ENCODE data around the gene ANKRD44. TPM values are rescaled to one million over a fixed set of nuclear protein-coding genes. Genes with fewer than 3 reads are reported as not detected.

The ANKRD44 gene
- total and polyA plus RNA-seq, 2 of the 8 experiments (the other 6 are each of a cell fraction or from before 2014, with no cell fraction given): 1.2 to 1.3 TPM

- FAIRE-seq: no peak
- no peak overlapping the region for H3K4me2 ChIP-seq (ENCODE audit: insufficient read depth in 1 of 2, low read depth in 2 of 2, low read length in 2 of 2)
- H3K23ac ChIP-seq (ENCODE audit: insufficient read length): no peak overlapping the region
- no peaks in the 10 kb centered on the region for H3K4me1 ChIP-seq (replicated peaks in 1 of 4; ENCODE audit: control insufficient read depth in 3 of 4, insufficient read depth in 4 of 4, low read length in 3 of 4)
- no peak overlapping the region for H3K27ac ChIP-seq (ENCODE audit: low read depth, low read length)
- H3K4ac ChIP-seq (replicated peaks; ENCODE audit: insufficient read length, low read depth, low read length): no peak overlapping the region
- H3K56ac ChIP-seq (replicated peaks; ENCODE audit: insufficient read length, low read depth, low read length): no peak overlapping the region
- DNase-seq (ENCODE audit: low read depth in 1 of 2, low spot score in 2 of 2): no peak
- H2BK120ac ChIP-seq (replicated peaks; ENCODE audit: low read depth, low read length): no peak overlapping the region
- no peak overlapping the region for H3K18ac ChIP-seq (ENCODE audit: extremely low read depth, low read length)
- H2AK5ac ChIP-seq (ENCODE audit: low read depth, low read length): no peak overlapping the region
- no peaks in the 10 kb centered on the region for H3K36me3 ChIP-seq (ENCODE audit: control insufficient read depth in 2 of 4, insufficient read depth in 4 of 4, low read length in 3 of 4)
- TF ChIP-seq SIN3A (conservative IDR thresholded peaks at IDR 0.05 in 1 of 2, IDR thresholded peaks at IDR 0.05 in 1 of 2; ENCODE audit: low read depth in 1 of 2, low read length in 2 of 2): no peak
- no peak for TF ChIP-seq SP1 (IDR thresholded peaks at IDR 0.05; ENCODE audit: low read depth, low read length)
- no peak for TF ChIP-seq USF2 (IDR thresholded peaks at IDR 0.05; ENCODE audit: low read length)
- TF ChIP-seq SAP30 (IDR thresholded peaks at IDR 0.05; ENCODE audit: insufficient read depth, insufficient replicate concordance, low read length): no peak
- TF ChIP-seq BRCA1 (IDR thresholded peaks at IDR 0.05; ENCODE audit: low read depth, low read length): no peak
- TF ChIP-seq CBX8 (IDR thresholded peaks at IDR 0.05; ENCODE audit: borderline replicate concordance, low read depth, low read length): no peak
- no peak for TF ChIP-seq CTCF (IDR thresholded peaks at IDR 0.05; ENCODE audit: control extremely low read depth in 1 of 3, insufficient read depth in 1 of 3, low read depth in 1 of 3, low read length in 3 of 3)
- no peak for TF ChIP-seq SUZ12 (IDR thresholded peaks at IDR 0.05; ENCODE audit: low read length)
- no peak for TF ChIP-seq TCF12 (IDR thresholded peaks at IDR 0.05; ENCODE audit: low read depth, low read length)
- WGBS, 2 experiments (ENCODE audit: extremely low coverage in 1 of 2, insufficient coverage in 1 of 2, insufficient read length in 1 of 2, insufficient replicate concordance in 2 of 2, low coverage in 1 of 2, low lambda C conversion rate in 2 of 2, missing lambda C conversion rate in 1 of 2): 83% methylated on average over 2 of the region's 2 CpGs; no CpG with 5 or more reads in 1 of the 2 experiments
- H3K23me2 ChIP-seq (ENCODE audit: low read depth, low read length): no peaks in the 10 kb centered on the region
- H2BK5ac ChIP-seq (ENCODE audit: low read depth, low read length): no peak overlapping the region
- H4K91ac ChIP-seq (replicated peaks; ENCODE audit: insufficient read length, low read length): no peak overlapping the region
- no peak overlapping the region for H4K5ac ChIP-seq (ENCODE audit: insufficient read length, low read depth, low read length)
- no peaks in the 10 kb centered on the region for H3K27me3 ChIP-seq (replicated peaks in 1 of 4; ENCODE audit: control insufficient read depth in 3 of 4, extremely low read depth in 1 of 4, insufficient read depth in 3 of 4, low read length in 3 of 4)
- ChIA-PET CTCF (ENCODE audit: partially characterized antibody) (no interaction called here), POLR2A (ENCODE audit: partially characterized antibody) (interaction anchor here (0.9 kb wide), 1 partner anchor 14 kb away, joined by 3 read pairs; no protein-coding TSS in a partner anchor)
- H3K14ac ChIP-seq (ENCODE audit: insufficient read length): no peak overlapping the region
- H2AFZ ChIP-seq (ENCODE audit: low read length): no peak overlapping the region
- H2BK20ac ChIP-seq (ENCODE audit: low read length): no peak overlapping the region
- H3K9ac ChIP-seq (replicated peaks in 1 of 4; ENCODE audit: extremely low read depth in 1 of 4, low read depth in 3 of 4, low read length in 3 of 4): no peak overlapping the region
- no peak overlapping the region for H2BK12ac ChIP-seq (ENCODE audit: low read depth, low read length)
- H3K79me2 ChIP-seq (ENCODE audit: control insufficient read depth in 1 of 2, insufficient read depth in 2 of 2, low read length in 2 of 2): no peaks in the 10 kb centered on the region
- no peaks in the 10 kb centered on the region for H3K9me3 ChIP-seq (ENCODE audit: insufficient read depth in 2 of 2, low read depth in 1 of 2, low read length in 1 of 2)
- no peak overlapping the region for H4K8ac ChIP-seq (ENCODE audit: extremely low read depth, insufficient read depth, low read length)
- no peaks in the 10 kb centered on the region for H3K79me1 ChIP-seq (ENCODE audit: low read depth, low read length)
- H4K20me1 ChIP-seq (replicated peaks in 1 of 2; ENCODE audit: control insufficient read depth in 1 of 2, insufficient read depth in 2 of 2, low read length in 2 of 2): no peaks in the 10 kb centered on the region
- no peak overlapping the region for H2BK15ac ChIP-seq (ENCODE audit: low read length)
- H3K4me3 ChIP-seq (ENCODE audit: extremely low read depth in 1 of 4, insufficient read depth in 2 of 4, low read depth in 3 of 4, low read length in 4 of 4): no peak overlapping the region
These were observed 11.6 kb upstream of the ANKRD44 start for GRCh38 chr2:197322143-197322542.

Data from H1 (cell line).